ENCODE results near the gene UCP2.
"Not testable (repeated sequence)": the region's sequence is repeated elsewhere in the genome, so short reads cannot be mapped to it uniquely, and the experiment has no call there.

The UCP2 gene

DNA sequence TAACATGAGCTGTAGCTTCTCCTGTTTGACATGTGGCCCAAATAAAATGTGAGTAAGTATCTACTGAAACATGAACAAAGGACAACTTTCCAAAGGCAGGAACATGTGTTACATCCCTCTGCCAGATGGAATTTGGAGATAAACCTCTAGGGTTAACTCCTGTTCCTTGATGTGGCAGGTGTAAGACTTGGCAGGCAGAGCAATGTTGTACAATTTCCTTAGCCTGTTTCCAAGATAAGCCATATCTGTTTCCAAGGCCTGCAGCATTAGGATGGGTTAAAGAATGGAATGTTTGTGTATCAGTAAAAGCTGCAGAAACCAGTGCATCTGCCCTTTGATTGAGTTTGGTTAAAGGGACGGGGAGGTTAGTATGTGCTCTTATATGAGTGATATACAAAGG lies 40.6 kb downstream of the UCP2 start:
- no peak for DNase-seq (ENCODE audit: low spot score)

- DNase-seq (ENCODE audit: low spot score) = no peak
Measured at GRCh38 chr11:73940801-73941570, 41.7 kb downstream of the UCP2 start.

GRCh38 chr11:73939096-73939495 lies 43.5 kb downstream of the UCP2 start:
- no peak for DNase-seq (ENCODE audit: low spot score)

GRCh38 chr11:73936047-73936446 lies 46.6 kb downstream of the UCP2 start:
- DNase-seq (ENCODE audit: low spot score) = not testable (repeated sequence)

- DNase-seq (ENCODE audit: low spot score) = no peak
Measured at GRCh38 chr11:73932781-73933180, 49.9 kb downstream of the UCP2 start.

- DNase-seq (ENCODE audit: low spot score) = no peak
Measured at GRCh38 chr11:73931951-73932350, 50.7 kb downstream of the UCP2 start.

GRCh38 chr11:73931039-73931645 lies 51.5 kb downstream of the UCP2 start:
- DNase-seq (ENCODE audit: low spot score) = peak; percentile 35

- no peak for DNase-seq (ENCODE audit: low spot score)
Measured at GRCh38 chr11:73929388-73929787, 53.3 kb downstream of the UCP2 start.
